CD14-positive monocyte (primary cell): ENCODE measurements around the gene ADAMTS9. TPM values are rescaled to one million over a fixed set of nuclear protein-coding genes. Genes with fewer than 3 reads are reported as not detected.

ENCODE experiments used
- DNase-seq, 3 donors: peaks; one replicate each; pipeline ENCODE4 v3.0.0-alpha.2; 2011 to 2022
- H2AFZ ChIP-seq: 2 replicates; pipeline ENCODE4 v1.6.0; 2012; ENCODE audit warnings: mild to moderate bottlenecking, low read depth, low read length, inconsistent platforms; ENCODE audit not compliant: insufficient read depth, poor library complexity, severe bottlenecking
- H3K27ac ChIP-seq, 2 donors: 1 replicate in 1 of 2; 2 replicates in 1 of 2; pipeline ENCODE4 v1.5.1; 2012 to 2013; ENCODE audit warnings: low read length in 2 of 2, control low read depth in 1 of 2, inconsistent platforms in 1 of 2, low read depth in 1 of 2, mild to moderate bottlenecking in 1 of 2
- H3K27me3 ChIP-seq, 2 donors: one replicate each; pipeline versions ENCODE4 v1.6.0 to v1.6.1; 2011 to 2013; ENCODE audit warnings: low read length in 2 of 2; ENCODE audit not compliant: control insufficient read depth in 2 of 2, insufficient read depth in 2 of 2
- H3K36me3 ChIP-seq, 2 donors: replicated peaks in 1 of 2; 1 replicate in 1 of 2; 2 replicates in 1 of 2; pipeline versions ENCODE4 v1.5.1 to v1.6.1; 2012 to 2013; ENCODE audit warnings: low read length in 2 of 2, control low read depth in 1 of 2, inconsistent platforms in 1 of 2, mild to moderate bottlenecking in 1 of 2; ENCODE audit not compliant: insufficient read depth in 2 of 2, control insufficient read depth in 1 of 2
- H3K4me1 ChIP-seq, 2 donors: 1 replicate in 1 of 2; 2 replicates in 1 of 2; pipeline versions ENCODE4 v1.5.1 to v1.6.1; 2012 to 2013; ENCODE audit warnings: low read length in 2 of 2, control low read depth in 1 of 2, inconsistent platforms in 1 of 2, mild to moderate bottlenecking in 1 of 2, moderate library complexity in 1 of 2; ENCODE audit not compliant: insufficient read depth in 2 of 2, control insufficient read depth in 1 of 2
- H3K4me2 ChIP-seq: replicated peaks from 2 replicates; pipeline ENCODE3; 2012; ENCODE audit warnings: low read length, moderate library complexity, mild to moderate bottlenecking; ENCODE audit not compliant: poor library complexity, severe bottlenecking; ENCODE audit errors: extremely low read depth
- H3K4me3 ChIP-seq, 3 experiments: fragments of 200-600 bp in 1 of 3; sonication (generic) in 1 of 3; replicated peaks in 1 of 3; 1 replicate in 2 of 3; 2 replicates in 1 of 3; pipeline ENCODE4 v1.5.1; 2011 to 2013; ENCODE audit warnings: low read length in 3 of 3, mild to moderate bottlenecking in 3 of 3, control low read depth in 2 of 3, low read depth in 2 of 3, inconsistent platforms in 1 of 3, moderate library complexity in 1 of 3
- H3K79me2 ChIP-seq: 2 replicates; pipeline ENCODE4 v1.6.0; 2012; ENCODE audit warnings: mild to moderate bottlenecking, control low read depth, inconsistent platforms, low read length, moderate library complexity; ENCODE audit not compliant: insufficient read depth
- H3K9ac ChIP-seq: 2 replicates; pipeline ENCODE4 v1.6.0; 2017; ENCODE audit warnings: low read length, mild to moderate bottlenecking; ENCODE audit not compliant: insufficient read depth, poor library complexity, severe bottlenecking
- H3K9me3 ChIP-seq, 2 donors: replicated peaks in 1 of 2; 1 replicate in 1 of 2; 2 replicates in 1 of 2; pipeline versions ENCODE4 v1.5.1 to v1.6.1; 2012 to 2013; ENCODE audit warnings: low read length in 2 of 2, control low read depth in 1 of 2; ENCODE audit not compliant: control insufficient read depth in 1 of 2, insufficient read depth in 1 of 2
- H4K20me1 ChIP-seq: 2 replicates; pipeline ENCODE4 v1.6.0; 2012; ENCODE audit warnings: mild to moderate bottlenecking, low read length, control low read depth, moderate library complexity; ENCODE audit not compliant: insufficient read depth
- H3K27ac Mint-ChIP-seq, 7 donors: one replicate each; pipeline ENCODE4 v1.8.0; 2020; ENCODE audit warnings: mild to moderate bottlenecking in 7 of 7, mixed read lengths in 7 of 7, moderate library complexity in 6 of 7, inconsistent platforms in 2 of 7
- H3K27me3 Mint-ChIP-seq, 3 donors: one replicate each; pipeline ENCODE4 v1.8.0; 2021 to 2022; ENCODE audit warnings: low read depth in 3 of 3, mild to moderate bottlenecking in 3 of 3, mixed read lengths in 3 of 3, moderate library complexity in 3 of 3, inconsistent platforms in 1 of 3
- H3K36me3 Mint-ChIP-seq, 2 donors: one replicate each; pipeline ENCODE4 v1.8.0; 2020; ENCODE audit warnings: mixed read lengths in 2 of 2, inconsistent platforms in 1 of 2, mild to moderate bottlenecking in 1 of 2
- H3K4me1 Mint-ChIP-seq: one replicate; pipeline ENCODE4 v1.8.0; 2020; ENCODE audit warnings: mild to moderate bottlenecking, mixed read lengths
- H3K4me3 Mint-ChIP-seq, 2 donors: one replicate each; pipeline ENCODE4 v1.8.0; 2020; ENCODE audit warnings: mild to moderate bottlenecking in 2 of 2, mixed read lengths in 2 of 2, moderate library complexity in 1 of 2
- H3K9me3 Mint-ChIP-seq, 7 donors: one replicate each; pipeline ENCODE4 v1.8.0; 2020 to 2022; ENCODE audit warnings: mixed read lengths in 7 of 7, mild to moderate bottlenecking in 6 of 7, moderate library complexity in 6 of 7, inconsistent platforms in 2 of 7
- CTCF ChIP-seq: fragments of 200-600 bp; IDR thresholded peaks from one replicate; pipeline ENCODE4 v1.8.0; 2022; ENCODE audit warnings: antibody characterized with exemption, mild to moderate bottlenecking
- WGBS: methylation state at CpG from one replicate; pipeline ENCODE4 v1.1.5; 2013; ENCODE audit warnings: missing lambda C conversion rate; ENCODE audit not compliant: insufficient coverage; 5-methylcytosine and 5-hydroxymethylcytosine counted together
- intact Hi-C, 2 donors: fragments of 100-400 bp; cut with micrococcal nuclease; formaldehyde crosslinking; loops; one replicate each; pipeline versions ENCODE4 v1.15.0 to v1.15.1; 2023
- polyA plus RNA-seq, 3 donors: library from polyadenylated mRNA; depleted of rRNA in 1 of 3; unstranded in 2 of 3; stranded (reverse) in 1 of 3; fragments of 300-500 nt in 2 of 3; fragments of >200 nt in 1 of 3; fragmentation: Illumina TruSeq in 2 of 3; gene quantifications; 1 replicate in 2 of 3; 2 replicates in 1 of 3; pipeline ENCODE4 v1.2.3, GENCODE V29; 2012 to 2021

ADAMTS9 gene
- polyA plus RNA-seq, 3 donors = not detected

GRCh38 chr3:64599651-64600050, 88.1 kb downstream of the ADAMTS9 start:
- DNase-seq = no peak
- Histone ChIP-seq H3K4me2 (no peak overlapping the region), H3K27me3 (no peaks in the 10 kb centered on the region), H3K9ac (no peak overlapping the region), H3K36me3 (no peaks in the 10 kb centered on the region), H2AFZ (no peak overlapping the region), H3K79me2 (no peaks in the 10 kb centered on the region), H4K20me1 (no peaks in the 10 kb centered on the region), H3K27ac (no peak overlapping the region), H3K9me3 (peaks cover 0 to 3% of the 10 kb centered on the region in 2 donors), H3K4me3 (no peak overlapping the region), H3K4me1 (no peaks in the 10 kb centered on the region)
- Mint-ChIP-seq H3K9me3 (peaks cover 0 to 14% (median 4%) of the 10 kb centered on the region in 7 donors), H3K27ac (no peak overlapping the region), H3K27me3 (no peaks in the 10 kb centered on the region), H3K4me1 (no peaks in the 10 kb centered on the region), H3K36me3 (no peaks in the 10 kb centered on the region), H3K4me3 (no peak overlapping the region)
- intact Hi-C loops = no loop called here
- TF ChIP-seq CTCF = no peak
- WGBS = no CpG with 5 or more reads among the region's 2 CpGs

GRCh38 chr3:64595253-64595694, 92.5 kb downstream of the ADAMTS9 start:
- Mint-ChIP-seq H3K4me1 (no peaks in the 10 kb centered on the region), H3K9me3 (peaks cover 0 to 13% (median 2%) of the 10 kb centered on the region in 7 donors), H3K36me3 (no peaks in the 10 kb centered on the region), H3K4me3 (no peak overlapping the region), H3K27ac (no peak overlapping the region), H3K27me3 (no peaks in the 10 kb centered on the region)
- Histone ChIP-seq H3K9ac (no peak overlapping the region), H3K27ac (no peak overlapping the region), H2AFZ (no peak overlapping the region), H3K4me3 (no peak overlapping the region), H3K9me3 (no peaks in the 10 kb centered on the region), H3K4me2 (no peak overlapping the region), H3K79me2 (no peaks in the 10 kb centered on the region), H3K27me3 (no peaks in the 10 kb centered on the region), H3K4me1 (no peaks in the 10 kb centered on the region), H4K20me1 (no peaks in the 10 kb centered on the region), H3K36me3 (no peaks in the 10 kb centered on the region)
- no peak for DNase-seq
- no peak for TF ChIP-seq CTCF
- intact Hi-C loops = no loop called here
- WGBS = 90% methylated on average over 4 of the region's 5 CpGs
